Peyer's patch (tissue), 4 donors: ENCODE results near the gene TCF19.
A peak's percentile ranks its signal among the peaks of the same experiment; 100 is the strongest.

Experiments
- POLR2A ChIP-seq, 2 donors: fragments of 450-650 bp; IDR thresholded peaks; one replicate each; pipeline ENCODE4 v1.5.1; 2017; ENCODE audit warnings: antibody characterized with exemption in 2 of 2, mild to moderate bottlenecking in 2 of 2, moderate library complexity in 2 of 2
- TF ChIP-seq, protein P1 (sequence below), 6 experiments: fragments of 450-650 bp in 4 of 6; fragments of 200-600 bp in 2 of 6; sonication (generic) in 1 of 6; IDR thresholded peaks; one replicate each; pipeline ENCODE4 v1.5.1; 2017 to 2019; ENCODE audit warnings: antibody characterized with exemption in 6 of 6, mild to moderate bottlenecking in 3 of 6, moderate library complexity in 1 of 6

DNA sequence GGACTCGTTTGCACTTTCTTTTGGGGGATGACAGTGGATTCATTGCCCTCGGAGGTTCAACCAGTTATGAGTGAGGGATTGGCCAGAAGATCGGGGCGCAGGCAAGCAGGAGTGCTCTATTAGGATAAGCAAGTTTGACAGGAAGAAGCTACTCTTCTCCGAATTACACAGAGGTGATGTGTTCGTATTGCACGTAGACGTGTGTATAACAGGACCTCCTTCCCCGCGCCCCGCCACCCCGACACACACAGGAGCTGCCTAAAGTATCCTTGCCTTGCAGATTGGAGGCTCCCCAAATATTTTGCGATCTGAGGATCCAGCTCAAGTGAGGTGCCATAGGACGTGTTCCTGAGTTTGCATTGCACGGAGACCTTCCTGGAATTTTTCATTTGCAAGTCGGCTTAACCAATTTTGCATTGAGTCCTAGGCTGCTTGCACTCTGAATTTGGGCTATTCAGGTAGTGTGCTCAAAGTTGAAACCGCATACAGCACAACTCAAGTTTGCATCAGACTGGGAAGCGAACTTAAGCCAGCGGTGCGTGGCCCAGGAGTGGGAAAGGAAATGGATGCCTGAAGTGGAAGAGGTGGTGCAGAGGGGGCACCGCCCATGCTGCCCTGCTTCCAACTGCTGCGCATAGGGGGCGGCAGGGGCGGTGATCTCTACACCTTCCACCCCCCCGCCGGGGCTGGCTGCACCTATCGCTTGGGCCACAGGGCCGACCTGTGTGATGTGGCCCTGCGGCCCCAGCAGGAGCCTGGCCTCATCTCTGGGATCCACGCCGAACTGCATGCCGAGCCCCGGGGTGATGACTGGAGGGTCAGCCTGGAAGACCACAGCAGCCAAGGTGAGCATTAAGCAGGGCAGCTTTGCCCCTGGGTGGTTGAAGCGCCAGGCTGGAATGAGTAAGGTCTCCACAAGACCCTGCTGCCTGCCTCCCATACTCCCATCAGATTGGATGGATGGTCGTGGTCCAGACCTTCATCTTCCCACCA, 770 bp downstream of the TCF19 start:
- TF ChIP-seq, protein P1, sequence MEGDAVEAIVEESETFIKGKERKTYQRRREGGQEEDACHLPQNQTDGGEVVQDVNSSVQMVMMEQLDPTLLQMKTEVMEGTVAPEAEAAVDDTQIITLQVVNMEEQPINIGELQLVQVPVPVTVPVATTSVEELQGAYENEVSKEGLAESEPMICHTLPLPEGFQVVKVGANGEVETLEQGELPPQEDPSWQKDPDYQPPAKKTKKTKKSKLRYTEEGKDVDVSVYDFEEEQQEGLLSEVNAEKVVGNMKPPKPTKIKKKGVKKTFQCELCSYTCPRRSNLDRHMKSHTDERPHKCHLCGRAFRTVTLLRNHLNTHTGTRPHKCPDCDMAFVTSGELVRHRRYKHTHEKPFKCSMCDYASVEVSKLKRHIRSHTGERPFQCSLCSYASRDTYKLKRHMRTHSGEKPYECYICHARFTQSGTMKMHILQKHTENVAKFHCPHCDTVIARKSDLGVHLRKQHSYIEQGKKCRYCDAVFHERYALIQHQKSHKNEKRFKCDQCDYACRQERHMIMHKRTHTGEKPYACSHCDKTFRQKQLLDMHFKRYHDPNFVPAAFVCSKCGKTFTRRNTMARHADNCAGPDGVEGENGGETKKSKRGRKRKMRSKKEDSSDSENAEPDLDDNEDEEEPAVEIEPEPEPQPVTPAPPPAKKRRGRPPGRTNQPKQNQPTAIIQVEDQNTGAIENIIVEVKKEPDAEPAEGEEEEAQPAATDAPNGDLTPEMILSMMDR (IDR thresholded peaks at IDR 0.05): peak in 2 of 6 experiments; percentile 4
- no peak for TF ChIP-seq POLR2A (IDR thresholded peaks at IDR 0.05)
